Measurements from ENCODE around the gene GRK6. TPM values are rescaled to one million over a fixed set of nuclear protein-coding genes. Genes with fewer than 3 reads are reported as not detected.

Gene GRK6
- total and polyA plus RNA-seq, 2 experiments from 2014 or later: 39.6 to 62.1 TPM

- H3K36me3 ChIP-seq: peaks cover 40% of the 10 kb centered on the region
- H3K4me1 ChIP-seq (ENCODE audit: low read depth): no peaks in the 10 kb centered on the region
- no peak overlapping the region for H3K27ac ChIP-seq
- no peaks in the 10 kb centered on the region for H3K27me3 ChIP-seq
- no peak for DNase-seq (ENCODE audit: low read depth in 1 of 2, low spot score in 1 of 2)
- no peaks in the 10 kb centered on the region for H3K9me3 ChIP-seq (ENCODE audit: low read depth)
- no peak for TF ChIP-seq CTCF (IDR thresholded peaks at IDR 0.05; ENCODE audit: low read depth, low read length)
- H3K4me3 ChIP-seq: no peak overlapping the region
Observed at GRCh38 chr5:177462021-177462670, 35.7 kb downstream of the GRK6 start.

GRCh38 chr5:177465044-177465443, 38.6 kb downstream of the GRK6 start:
- no peak for DNase-seq (ENCODE audit: low read depth in 1 of 2, low spot score in 1 of 2)
- H3K36me3 ChIP-seq: peaks cover 38% of the 10 kb centered on the region
- H3K4me3 ChIP-seq: no peak overlapping the region
- H3K9me3 ChIP-seq (ENCODE audit: low read depth): no peaks in the 10 kb centered on the region
- H3K27ac ChIP-seq: no peak overlapping the region
- no peaks in the 10 kb centered on the region for H3K4me1 ChIP-seq (ENCODE audit: low read depth)
- TF ChIP-seq CTCF (IDR thresholded peaks at IDR 0.05; ENCODE audit: low read depth, low read length): no peak
- H3K27me3 ChIP-seq: no peaks in the 10 kb centered on the region

- no peak for TF ChIP-seq CTCF (IDR thresholded peaks at IDR 0.05; ENCODE audit: low read depth, low read length)
- H3K9me3 ChIP-seq (ENCODE audit: low read depth): no peaks in the 10 kb centered on the region
- H3K4me1 ChIP-seq (ENCODE audit: low read depth): peaks cover 4% of the 10 kb centered on the region
- no peak overlapping the region for H3K27ac ChIP-seq
- H3K4me3 ChIP-seq: no peak overlapping the region
- H3K36me3 ChIP-seq: peaks cover 33% of the 10 kb centered on the region
- no peak for DNase-seq (ENCODE audit: low read depth in 1 of 2, low spot score in 1 of 2)
- no peaks in the 10 kb centered on the region for H3K27me3 ChIP-seq
Observed at GRCh38 chr5:177466861-177467260, 40.4 kb downstream of the GRK6 start.

GRCh38 chr5:177467436-177467835, 41.0 kb downstream of the GRK6 start:
- H3K9me3 ChIP-seq (ENCODE audit: low read depth): no peaks in the 10 kb centered on the region
- H3K27ac ChIP-seq: no peak overlapping the region
- peaks cover 33% of the 10 kb centered on the region for H3K36me3 ChIP-seq
- no peak for TF ChIP-seq CTCF (IDR thresholded peaks at IDR 0.05; ENCODE audit: low read depth, low read length)
- H3K4me3 ChIP-seq: no peak overlapping the region
- DNase-seq (ENCODE audit: low read depth in 1 of 2, low spot score in 1 of 2): no peak
- H3K27me3 ChIP-seq: no peaks in the 10 kb centered on the region
- H3K4me1 ChIP-seq (ENCODE audit: low read depth): peaks cover 9% of the 10 kb centered on the region

GRCh38 chr5:177468329-177468684, 41.8 kb downstream of the GRK6 start:
- Histone ChIP-seq H3K36me3 (peaks cover 33% of the 10 kb centered on the region), H3K27ac (no peak overlapping the region), H3K4me1 (ENCODE audit: low read depth) (peaks cover 9% of the 10 kb centered on the region), H3K9me3 (ENCODE audit: low read depth) (no peaks in the 10 kb centered on the region), H3K27me3 (no peaks in the 10 kb centered on the region), H3K4me3 (no peak overlapping the region)
- no peak for DNase-seq (ENCODE audit: low read depth in 1 of 2, low spot score in 1 of 2)
- no peak for TF ChIP-seq CTCF (IDR thresholded peaks at IDR 0.05; ENCODE audit: low read depth, low read length)
